Vagina (tissue), 2 donors: ENCODE results near the gene JOSD2.

Experiments
- CTCF ChIP-seq, 3 experiments: fragments of 450-650 bp in 2 of 3; fragments of 200-600 bp in 1 of 3; sonication (generic) in 1 of 3; IDR thresholded peaks; one replicate each; pipeline ENCODE4 v1.5.1; 2017 to 2019; ENCODE audit warnings: antibody characterized with exemption in 3 of 3, mild to moderate bottlenecking in 2 of 3, moderate library complexity in 2 of 3
- POLR2A ChIP-seq, 2 donors: fragments of 450-650 bp; IDR thresholded peaks; one replicate each; pipeline ENCODE4 v1.6.1; 2017; ENCODE audit warnings: antibody characterized with exemption in 2 of 2, mild to moderate bottlenecking in 2 of 2, moderate library complexity in 2 of 2
- POLR2AphosphoS5 ChIP-seq, 2 donors: sonication (generic); formaldehyde crosslinking; IDR thresholded peaks; one replicate each; pipeline ENCODE4 v1.9.0; 2017; ENCODE audit warnings: antibody characterized with exemption in 2 of 2, mild to moderate bottlenecking in 2 of 2, low read depth in 1 of 2; ENCODE audit not compliant: insufficient read depth in 1 of 2

DNA sequence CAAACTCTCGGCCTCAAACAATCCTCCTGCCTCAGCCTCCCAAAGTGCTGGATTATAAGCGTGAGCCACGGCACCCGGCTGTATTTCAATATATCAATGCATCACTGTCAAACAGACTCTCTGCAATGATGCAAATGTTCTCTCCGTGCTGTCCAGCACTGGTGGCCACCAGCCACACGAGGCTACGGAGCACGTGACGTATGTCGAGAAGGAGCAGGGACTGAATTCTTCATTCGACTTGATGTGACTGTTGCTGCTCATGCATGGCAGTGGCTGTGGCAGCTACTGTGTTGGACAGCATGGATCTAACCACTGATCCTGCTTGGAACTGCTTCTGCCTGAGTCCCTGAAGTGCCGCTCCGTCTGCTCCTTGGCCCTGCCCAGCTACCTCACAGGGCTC, 47.5 kb upstream of the JOSD2 start:
- TF ChIP-seq CTCF (IDR thresholded peaks at IDR 0.05) (no peak), POLR2A (IDR thresholded peaks at IDR 0.05) (no peak), POLR2AphosphoS5 (IDR thresholded peaks at IDR 0.05; ENCODE audit: insufficient read depth in 1 of 2, low read depth in 1 of 2) (no peak)
